Coronary artery (tissue), 2 donors: Measurements from ENCODE around the gene RUNX2.
A peak's percentile ranks its signal among the peaks of the same experiment; 100 is the strongest.

ENCODE experiments used
- DNase-seq: peaks from one replicate; pipeline ENCODE4 v3.0.0-alpha.2; 2017; ENCODE audit warnings: low spot score
- H3K27ac ChIP-seq, 2 donors: fragments of 200-600 bp; sonication (generic); one replicate each; pipeline ENCODE4 v1.5.1; 2016 to 2019
- H3K4me3 ChIP-seq: fragments of 200-600 bp; sonication (generic); 2 replicates; pipeline ENCODE4 v1.5.1; 2016; ENCODE audit warnings: mild to moderate bottlenecking, moderate library complexity
- TF ChIP-seq, protein P1 (sequence below): fragments of 200-600 bp; sonication (generic); IDR thresholded peaks from one replicate; pipeline ENCODE4 v1.5.1; 2019; ENCODE audit warnings: antibody characterized with exemption

Gene RUNX2

GRCh38 chr6:45445749-45446549 lies 117.8 kb downstream of the RUNX2 start:
- DNase-seq, result peak; percentile 79
- peak overlapping the region; percentile 16 for H3K4me3 ChIP-seq
- TF ChIP-seq, protein P1, sequence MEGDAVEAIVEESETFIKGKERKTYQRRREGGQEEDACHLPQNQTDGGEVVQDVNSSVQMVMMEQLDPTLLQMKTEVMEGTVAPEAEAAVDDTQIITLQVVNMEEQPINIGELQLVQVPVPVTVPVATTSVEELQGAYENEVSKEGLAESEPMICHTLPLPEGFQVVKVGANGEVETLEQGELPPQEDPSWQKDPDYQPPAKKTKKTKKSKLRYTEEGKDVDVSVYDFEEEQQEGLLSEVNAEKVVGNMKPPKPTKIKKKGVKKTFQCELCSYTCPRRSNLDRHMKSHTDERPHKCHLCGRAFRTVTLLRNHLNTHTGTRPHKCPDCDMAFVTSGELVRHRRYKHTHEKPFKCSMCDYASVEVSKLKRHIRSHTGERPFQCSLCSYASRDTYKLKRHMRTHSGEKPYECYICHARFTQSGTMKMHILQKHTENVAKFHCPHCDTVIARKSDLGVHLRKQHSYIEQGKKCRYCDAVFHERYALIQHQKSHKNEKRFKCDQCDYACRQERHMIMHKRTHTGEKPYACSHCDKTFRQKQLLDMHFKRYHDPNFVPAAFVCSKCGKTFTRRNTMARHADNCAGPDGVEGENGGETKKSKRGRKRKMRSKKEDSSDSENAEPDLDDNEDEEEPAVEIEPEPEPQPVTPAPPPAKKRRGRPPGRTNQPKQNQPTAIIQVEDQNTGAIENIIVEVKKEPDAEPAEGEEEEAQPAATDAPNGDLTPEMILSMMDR, result no peak
- peak overlapping the region; percentile 45 for H3K27ac ChIP-seq

GRCh38 chr6:45447005-45447404 lies 118.9 kb downstream of the RUNX2 start:
- Histone ChIP-seq H3K4me3 (no peak overlapping the region), H3K27ac (no peak overlapping the region)
- TF ChIP-seq, protein P1, result no peak

GRCh38 chr6:45447716-45448115 lies 119.6 kb downstream of the RUNX2 start:
- Histone ChIP-seq H3K4me3 (no peak overlapping the region), H3K27ac (no peak overlapping the region)
- TF ChIP-seq, protein P1, result no peak
- DNase-seq, result no peak

More at GRCh38 chr6:45447005-45447404, 118.9 kb downstream of the RUNX2 start:
- no peak for DNase-seq

GRCh38 chr6:45448417-45449389 lies 120.6 kb downstream of the RUNX2 start:
- Histone ChIP-seq H3K4me3 (no peak overlapping the region), H3K27ac (no peak overlapping the region)
- DNase-seq, result no peak
- TF ChIP-seq, protein P1, result no peak

- no peak overlapping the region for H3K27ac ChIP-seq
- H3K4me3 ChIP-seq, result no peak overlapping the region
- TF ChIP-seq, protein P1, result no peak
- no peak for DNase-seq
Observed at GRCh38 chr6:45450132-45450531, 122.0 kb downstream of the RUNX2 start.

GRCh38 chr6:45450831-45451230 lies 122.7 kb downstream of the RUNX2 start:
- TF ChIP-seq, protein P1, result no peak
- no peak overlapping the region for H3K27ac ChIP-seq
- no peak overlapping the region for H3K4me3 ChIP-seq
- no peak for DNase-seq
